Lung (tissue), 12 donors: ENCODE results near the gene GNAO1. TPM values are rescaled to one million over a fixed set of nuclear protein-coding genes. Genes with fewer than 3 reads are reported as not detected.

Experiments used
- ATAC-seq: fragments of 200-7000 bp; cut with Tn5 transposase; one replicate; pipeline ENCODE4 v1.9.1; 2020; ENCODE audit warnings: moderate number of reproducible peaks; ENCODE audit not compliant: insufficient read depth, low FRiP score
- DNase-seq, 3 donors: peaks; one replicate each; pipeline ENCODE4 v3.0.0-alpha.2; 2013 to 2017
- H3K27ac ChIP-seq, 2 donors: one replicate each; pipeline ENCODE4 v1.5.1; 2013; ENCODE audit warnings: mild to moderate bottlenecking in 2 of 2, moderate library complexity in 2 of 2, control low read depth in 1 of 2, inconsistent platforms in 1 of 2, low read depth in 1 of 2, low read length in 1 of 2
- H3K27me3 ChIP-seq, 3 donors: one replicate each; pipeline ENCODE4 v1.5.1; 2013; ENCODE audit warnings: low read length in 2 of 3; ENCODE audit not compliant: control insufficient read depth in 3 of 3, insufficient read depth in 3 of 3
- H3K36me3 ChIP-seq, 4 donors: one replicate each; pipeline ENCODE4 v1.5.1; 2013; ENCODE audit warnings: low read length in 4 of 4, mild to moderate bottlenecking in 1 of 4, moderate library complexity in 1 of 4; ENCODE audit not compliant: control insufficient read depth in 4 of 4, insufficient read depth in 4 of 4
- H3K4me1 ChIP-seq, 5 donors: one replicate each; pipeline ENCODE4 v1.5.1; 2013; ENCODE audit warnings: low read length in 5 of 5, mild to moderate bottlenecking in 2 of 5, moderate library complexity in 1 of 5; ENCODE audit not compliant: control insufficient read depth in 5 of 5, insufficient read depth in 5 of 5
- H3K4me3 ChIP-seq: one replicate; pipeline ENCODE4 v1.5.1; 2013; ENCODE audit warnings: mild to moderate bottlenecking, control low read depth, moderate library complexity
- H3K9ac ChIP-seq, 2 donors: one replicate each; pipeline ENCODE4 v1.5.1; 2013; ENCODE audit warnings: low read length in 2 of 2, control low read depth in 1 of 2; ENCODE audit not compliant: insufficient read depth in 1 of 2
- H3K9me3 ChIP-seq, 4 donors: one replicate each; pipeline ENCODE4 v1.5.1; 2013; ENCODE audit warnings: low read length in 3 of 4, mild to moderate bottlenecking in 1 of 4, moderate library complexity in 1 of 4; ENCODE audit not compliant: control insufficient read depth in 4 of 4, insufficient read depth in 3 of 4
- WGBS, 2 donors: extraction: QIAGEN DNeasy Blood & Tissue Kit; methylation state at CpG; one replicate each; pipeline ENCODE4 v1.1.7; 2013; 5-methylcytosine and 5-hydroxymethylcytosine counted together
- polyA plus RNA-seq, 2 donors: library from polyadenylated mRNA; stranded (reverse); fragments of 200-250 nt; gene quantifications; one replicate each; pipeline ENCODE4 v1.2.1, GENCODE V29; 2013
- total RNA-seq, 2 donors: library from RNA; depleted of rRNA in 1 of 2; stranded (reverse); fragments of >200 nt in 1 of 2; gene quantifications; one replicate each; pipeline ENCODE4 v1.2.1, GENCODE V29; 2014 to 2021
- TF ChIP-seq, protein P1 (sequence below): IDR thresholded peaks from 2 replicates; pipeline ENCODE4 v1.5.1; 2012; ENCODE audit warnings: mild to moderate bottlenecking; ENCODE audit errors: control extremely low read depth, extremely low read depth
- donor health status: control.
- donor health status: control.
- donor health status: Bipolar disorder and iron deficiency.
- donor health status: healthy.
- donor health status: DM: yes; HTN: yes; CAD: no.

Gene GNAO1
- total and polyA plus RNA-seq, 4 donors, result 0.33 to 5.2 (median 0.76) TPM

DNA sequence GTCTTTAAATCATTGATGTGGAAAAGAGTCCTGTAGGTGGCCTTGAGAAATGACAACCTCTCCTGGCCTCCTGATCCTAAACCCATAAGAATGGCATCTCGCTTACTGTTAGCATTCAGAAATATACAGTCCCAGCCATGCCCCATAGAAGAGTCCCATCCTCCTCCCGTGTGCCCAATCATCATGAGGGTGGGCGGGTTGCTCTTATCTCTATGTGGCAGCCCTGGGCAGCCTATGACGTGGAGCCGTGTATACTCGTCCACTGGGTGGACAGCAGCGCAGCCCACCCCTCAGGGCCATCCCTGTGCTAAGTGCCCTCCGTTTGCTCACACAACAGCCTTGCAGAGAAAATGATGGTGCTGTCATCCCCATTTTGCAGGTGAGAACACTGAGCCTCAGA, 128.8 kb downstream of the GNAO1 start:
- Histone ChIP-seq H3K4me1 (peaks cover 0 to 25% (median 4%) of the 10 kb centered on the region in 5 donors), H3K9ac (no peak overlapping the region), H3K27me3 (peaks cover 0 to 6% (median 0%) of the 10 kb centered on the region in 3 donors), H3K4me3 (no peak overlapping the region), H3K36me3 (no peaks in the 10 kb centered on the region), H3K9me3 (no peaks in the 10 kb centered on the region), H3K27ac (no peak overlapping the region)
- no peak for DNase-seq
- TF ChIP-seq, protein P1, sequence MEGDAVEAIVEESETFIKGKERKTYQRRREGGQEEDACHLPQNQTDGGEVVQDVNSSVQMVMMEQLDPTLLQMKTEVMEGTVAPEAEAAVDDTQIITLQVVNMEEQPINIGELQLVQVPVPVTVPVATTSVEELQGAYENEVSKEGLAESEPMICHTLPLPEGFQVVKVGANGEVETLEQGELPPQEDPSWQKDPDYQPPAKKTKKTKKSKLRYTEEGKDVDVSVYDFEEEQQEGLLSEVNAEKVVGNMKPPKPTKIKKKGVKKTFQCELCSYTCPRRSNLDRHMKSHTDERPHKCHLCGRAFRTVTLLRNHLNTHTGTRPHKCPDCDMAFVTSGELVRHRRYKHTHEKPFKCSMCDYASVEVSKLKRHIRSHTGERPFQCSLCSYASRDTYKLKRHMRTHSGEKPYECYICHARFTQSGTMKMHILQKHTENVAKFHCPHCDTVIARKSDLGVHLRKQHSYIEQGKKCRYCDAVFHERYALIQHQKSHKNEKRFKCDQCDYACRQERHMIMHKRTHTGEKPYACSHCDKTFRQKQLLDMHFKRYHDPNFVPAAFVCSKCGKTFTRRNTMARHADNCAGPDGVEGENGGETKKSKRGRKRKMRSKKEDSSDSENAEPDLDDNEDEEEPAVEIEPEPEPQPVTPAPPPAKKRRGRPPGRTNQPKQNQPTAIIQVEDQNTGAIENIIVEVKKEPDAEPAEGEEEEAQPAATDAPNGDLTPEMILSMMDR, result no peak
- no peak for ATAC-seq
- WGBS, 2 donors, result 87 to 92% methylated on average over 8 of the region's 8 CpGs

DNA sequence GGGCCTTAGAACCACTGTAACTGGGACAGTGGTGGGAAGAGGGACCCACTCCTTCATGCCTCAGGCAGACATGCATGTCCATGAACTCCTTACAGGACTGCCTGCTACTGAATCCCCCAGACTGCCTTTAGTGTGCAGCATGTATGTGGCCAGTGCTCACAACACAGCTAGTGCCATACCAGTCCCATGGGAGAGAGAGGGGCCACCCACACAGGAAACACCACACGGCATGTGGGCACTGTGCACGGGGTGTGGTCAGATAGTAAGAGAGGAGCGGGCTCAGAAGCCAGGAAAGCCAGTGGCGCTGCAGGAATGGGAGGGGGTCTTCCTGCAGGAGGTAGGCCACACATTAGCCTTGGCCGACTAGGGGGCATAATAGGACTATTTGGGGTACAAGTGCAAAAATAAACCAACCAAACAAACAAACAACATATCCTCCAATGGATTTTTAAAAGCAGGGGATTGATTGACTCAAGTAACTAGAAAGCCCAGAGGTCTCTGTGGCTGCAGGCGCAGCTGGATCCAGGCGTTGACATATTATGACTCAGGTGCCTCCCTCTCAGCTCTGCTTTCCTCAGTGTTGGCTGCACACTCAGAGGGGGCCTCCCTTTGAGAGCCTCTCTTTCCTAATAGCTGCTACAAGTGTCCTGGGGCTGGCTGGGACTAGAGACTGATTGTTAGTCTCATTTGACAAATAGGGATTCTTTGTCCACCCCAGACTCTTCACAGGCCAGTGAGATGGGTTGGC, 129.7 kb downstream of the GNAO1 start:
- WGBS, 2 donors, result 41 to 57% methylated on average over 7 of the region's 7 CpGs
- Histone ChIP-seq H3K4me3 (no peak overlapping the region), H3K27ac (no peak overlapping the region), H3K9ac (no peak overlapping the region), H3K36me3 (no peaks in the 10 kb centered on the region), H3K4me1 (peaks cover 0 to 25% (median 4%) of the 10 kb centered on the region in 5 donors), H3K9me3 (no peaks in the 10 kb centered on the region), H3K27me3 (peaks cover 0 to 6% (median 0%) of the 10 kb centered on the region in 3 donors)
- DNase-seq (no peak), ATAC-seq (no peak)
- TF ChIP-seq, protein P1, result no peak

DNA sequence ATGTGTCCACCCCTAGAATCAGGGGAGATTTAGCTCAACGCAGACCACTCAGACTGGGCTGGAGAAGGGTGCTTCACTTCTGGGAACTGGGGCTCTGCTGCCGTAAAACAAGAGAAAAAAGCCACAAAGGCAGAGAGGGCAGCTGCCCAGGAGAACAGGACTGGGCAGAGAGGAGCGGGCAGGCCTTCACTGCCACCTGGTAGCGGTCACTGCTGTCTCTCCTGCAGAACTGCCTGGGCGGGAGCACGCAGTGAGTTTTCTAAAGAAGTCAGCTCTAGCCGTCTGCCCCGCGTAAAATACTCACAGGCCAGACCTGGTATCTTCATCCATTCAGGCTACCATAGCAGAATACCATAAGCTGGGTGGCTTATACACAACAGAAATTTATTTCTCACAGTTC, 130.3 kb downstream of the GNAO1 start:
- Histone ChIP-seq H3K9me3 (no peaks in the 10 kb centered on the region), H3K4me3 (no peak overlapping the region), H3K36me3 (no peaks in the 10 kb centered on the region), H3K9ac (no peak overlapping the region), H3K4me1 (peaks cover 0 to 25% (median 4%) of the 10 kb centered on the region in 5 donors), H3K27me3 (peaks cover 0 to 6% (median 0%) of the 10 kb centered on the region in 3 donors), H3K27ac (no peak overlapping the region)
- WGBS, 2 donors, result 83 to 96% methylated on average over 9 of the region's 9 CpGs
- DNase-seq (no peak), ATAC-seq (no peak)
- TF ChIP-seq, protein P1, result no peak
